Body of pancreas (tissue), 4 donors: ENCODE data around the gene MED26.

Experiments used
- POLR2A ChIP-seq, 3 donors: fragments of 450-650 bp; IDR thresholded peaks; one replicate each; pipeline ENCODE4 v1.6.1; 2016; ENCODE audit warnings: antibody characterized with exemption in 3 of 3, mild to moderate bottlenecking in 2 of 3
- TF ChIP-seq, protein P1 (sequence below), 7 experiments: fragments of 450-650 bp in 4 of 7; fragments of 200-600 bp in 3 of 7; sonication (generic) in 3 of 7; IDR thresholded peaks; one replicate each; pipeline ENCODE4 v1.5.1; 2016 to 2019; ENCODE audit warnings: antibody characterized with exemption in 7 of 7

DNA sequence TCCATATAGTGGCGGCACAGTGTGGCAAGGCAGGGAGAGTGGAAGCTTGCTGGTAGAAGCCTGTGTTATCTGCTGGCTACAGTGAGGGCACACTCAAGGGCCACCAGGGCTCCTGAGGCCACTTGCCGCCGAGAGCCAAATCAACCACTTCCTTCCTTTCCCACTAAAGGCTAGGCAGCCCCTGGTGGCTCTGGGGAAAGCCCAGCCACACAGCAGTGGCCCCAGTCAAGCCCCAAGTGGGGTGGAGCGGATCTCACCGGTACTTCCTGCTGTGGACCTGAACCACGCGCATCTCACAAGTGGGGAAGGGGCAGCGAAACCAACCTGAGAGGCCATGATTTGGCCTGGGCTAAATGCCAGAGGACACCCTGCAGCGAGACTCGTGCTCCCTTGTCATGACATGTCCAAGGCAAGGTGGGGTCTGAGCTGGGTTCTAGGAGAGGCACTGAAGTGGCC lies 33.8 kb downstream of the MED26 start:
- TF ChIP-seq POLR2A (IDR thresholded peaks at IDR 0.05), result no peak
- TF ChIP-seq, protein P1, sequence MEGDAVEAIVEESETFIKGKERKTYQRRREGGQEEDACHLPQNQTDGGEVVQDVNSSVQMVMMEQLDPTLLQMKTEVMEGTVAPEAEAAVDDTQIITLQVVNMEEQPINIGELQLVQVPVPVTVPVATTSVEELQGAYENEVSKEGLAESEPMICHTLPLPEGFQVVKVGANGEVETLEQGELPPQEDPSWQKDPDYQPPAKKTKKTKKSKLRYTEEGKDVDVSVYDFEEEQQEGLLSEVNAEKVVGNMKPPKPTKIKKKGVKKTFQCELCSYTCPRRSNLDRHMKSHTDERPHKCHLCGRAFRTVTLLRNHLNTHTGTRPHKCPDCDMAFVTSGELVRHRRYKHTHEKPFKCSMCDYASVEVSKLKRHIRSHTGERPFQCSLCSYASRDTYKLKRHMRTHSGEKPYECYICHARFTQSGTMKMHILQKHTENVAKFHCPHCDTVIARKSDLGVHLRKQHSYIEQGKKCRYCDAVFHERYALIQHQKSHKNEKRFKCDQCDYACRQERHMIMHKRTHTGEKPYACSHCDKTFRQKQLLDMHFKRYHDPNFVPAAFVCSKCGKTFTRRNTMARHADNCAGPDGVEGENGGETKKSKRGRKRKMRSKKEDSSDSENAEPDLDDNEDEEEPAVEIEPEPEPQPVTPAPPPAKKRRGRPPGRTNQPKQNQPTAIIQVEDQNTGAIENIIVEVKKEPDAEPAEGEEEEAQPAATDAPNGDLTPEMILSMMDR (IDR thresholded peaks at IDR 0.05), result no peak
